Measurements from ENCODE around the gene SLN.
"Not testable (repeated sequence)": the region's sequence is repeated elsewhere in the genome, so short reads cannot be mapped to it uniquely, and the experiment has no call there.

SLN gene

DNA sequence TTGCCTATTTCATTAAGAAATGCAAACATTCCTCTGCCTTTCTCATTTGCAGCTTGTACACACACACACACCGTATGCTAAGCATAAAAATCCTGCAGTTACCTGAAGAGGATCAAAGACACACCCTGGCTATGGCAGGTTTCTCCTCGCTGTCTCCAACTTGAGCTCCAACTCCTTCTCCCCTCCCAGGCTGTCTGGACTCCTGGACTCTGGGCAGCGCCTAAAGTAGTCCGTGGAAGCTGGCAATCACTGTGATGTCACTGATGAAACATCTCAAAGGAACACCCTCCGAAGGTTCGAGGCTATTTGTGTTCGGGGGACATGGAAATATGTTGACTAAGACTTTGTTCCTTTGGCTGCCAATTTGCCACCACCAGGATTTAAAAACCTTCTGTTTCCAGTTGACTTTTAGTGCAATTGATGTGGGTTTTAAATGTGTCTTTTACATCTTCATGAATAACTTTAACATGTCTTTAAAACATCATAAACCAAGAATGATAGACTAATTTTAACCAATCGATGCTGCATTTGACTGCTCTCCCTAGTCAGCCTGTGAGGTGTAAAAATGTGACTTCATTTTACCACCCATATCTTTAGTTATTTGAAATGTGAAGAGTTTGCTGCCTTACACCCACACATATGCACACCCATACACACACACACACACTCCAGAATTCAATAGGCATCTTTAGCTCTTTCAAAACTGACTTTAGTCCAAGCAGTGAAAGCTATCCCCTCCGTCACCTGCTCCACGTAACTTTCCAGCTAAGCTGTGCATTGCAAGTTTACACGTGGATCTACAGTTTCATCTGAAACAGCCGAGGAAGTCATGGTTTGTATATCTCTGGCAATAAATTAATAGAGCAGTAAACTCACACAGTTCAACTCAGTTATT lies at the start of gene SLN:
Gene SLN (minus strand): TSS at position 196 of the 895 bp plus-strand sequence.
- DNase-seq = no peak

DNA sequence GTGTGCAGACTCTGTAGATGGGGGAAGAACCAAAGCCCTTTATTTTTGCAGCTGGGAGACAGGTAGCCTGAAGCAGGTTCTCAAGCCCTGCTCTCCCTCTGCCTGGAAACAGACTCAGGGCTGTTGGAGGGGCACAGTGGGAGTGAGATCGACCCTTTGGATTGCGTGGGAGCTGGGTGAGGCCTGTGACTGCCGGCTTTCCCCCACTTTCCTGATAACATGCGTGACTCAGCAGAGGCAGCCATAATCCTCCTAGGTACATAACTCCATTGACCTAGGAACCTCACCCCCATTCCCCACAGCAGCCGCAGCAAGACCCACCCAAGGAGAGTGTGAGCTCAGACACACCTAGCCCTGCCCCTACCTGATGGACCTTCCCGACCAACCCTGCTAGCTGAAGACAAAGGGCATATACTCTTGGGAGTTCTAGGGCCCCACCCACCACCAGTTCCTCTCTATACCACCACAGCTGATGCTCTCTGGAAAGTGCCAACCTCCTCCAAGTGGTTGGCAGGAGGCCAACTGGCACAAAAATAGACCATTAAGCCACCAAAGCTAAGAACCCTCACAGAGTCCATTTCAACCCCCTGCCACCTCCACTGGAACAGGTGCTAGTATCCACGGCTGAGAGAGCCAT lies 47.0 kb upstream of the SLN start:
- not testable (repeated sequence) for DNase-seq

DNA sequence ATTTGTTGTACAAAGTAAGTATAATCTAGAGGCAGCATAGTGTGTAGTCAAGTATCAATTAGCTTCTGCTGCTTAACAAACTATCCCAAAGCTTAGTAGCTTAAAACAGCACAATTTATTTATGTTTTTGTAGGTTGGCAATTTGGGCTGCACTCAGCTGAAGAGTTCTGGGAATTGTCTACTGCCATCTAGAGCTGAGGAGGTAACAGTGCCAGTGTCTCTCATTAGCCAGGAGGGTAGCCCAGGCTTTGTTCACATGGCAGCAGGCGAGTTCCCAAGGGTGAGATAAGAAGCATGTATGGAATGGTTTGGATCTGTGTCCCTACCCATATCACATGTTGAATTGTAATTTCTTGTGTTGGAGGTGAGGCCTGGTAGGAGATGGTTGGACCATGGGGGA lies 45.8 kb upstream of the SLN start:
- DNase-seq = no peak

DNA sequence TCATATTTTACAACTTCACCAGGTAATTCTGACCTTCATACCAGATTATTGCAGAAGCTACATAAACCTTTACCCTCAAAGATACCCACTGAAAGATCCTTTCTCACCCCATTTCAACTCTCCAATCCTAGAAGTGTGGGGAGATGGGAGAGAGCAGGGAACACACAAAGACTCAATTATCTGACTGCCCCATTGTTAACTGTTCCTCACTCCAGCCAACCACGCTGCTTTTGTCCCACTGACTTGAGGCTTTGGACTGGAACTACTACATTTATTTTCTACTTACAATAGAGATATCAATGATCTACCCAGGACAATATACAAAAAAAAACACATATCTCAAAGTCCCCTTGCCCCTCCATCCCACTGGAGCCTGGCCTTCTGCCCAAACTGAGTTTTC lies 44.7 kb upstream of the SLN start:
- no peak for DNase-seq

DNA sequence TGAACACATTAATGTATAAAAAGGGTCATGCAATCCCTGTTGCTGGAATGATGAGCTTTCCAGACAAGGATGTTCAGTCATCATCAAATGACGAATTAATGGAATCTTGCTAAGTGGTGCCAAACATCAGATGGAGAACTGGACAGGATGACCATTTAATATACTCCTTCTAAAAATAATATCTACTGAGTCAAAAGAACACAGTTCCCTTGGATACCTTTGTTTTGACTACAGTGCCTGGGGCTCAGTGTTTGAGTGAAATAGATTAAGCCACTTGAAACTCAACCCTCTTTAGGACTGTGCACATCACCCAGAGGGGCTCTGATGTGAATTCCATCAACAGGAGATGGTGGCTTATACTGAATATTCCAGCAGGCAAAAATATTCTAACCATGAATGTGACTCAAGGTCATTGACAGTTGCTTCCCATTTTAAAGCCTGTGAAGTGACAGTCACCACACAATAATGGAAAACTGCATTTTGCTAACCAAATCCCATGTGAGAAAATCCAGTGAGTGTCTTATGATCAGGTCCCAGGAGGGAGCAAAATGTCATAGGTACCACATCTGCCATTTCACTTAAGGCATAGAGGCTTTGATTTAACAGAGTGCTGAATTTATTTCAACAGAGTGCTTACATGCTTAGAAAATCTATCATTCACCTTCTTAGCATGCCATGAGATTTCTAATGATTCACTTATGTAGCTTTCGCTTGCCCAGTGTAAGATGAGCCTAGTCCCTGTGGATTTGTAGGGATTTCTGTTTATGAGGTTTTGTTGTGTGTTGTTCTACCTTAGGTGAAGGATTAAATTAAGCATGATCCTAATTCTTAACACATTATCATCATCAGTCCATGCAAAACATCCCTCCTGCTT lies 41.3 kb upstream of the SLN start:
- DNase-seq = no peak

DNA sequence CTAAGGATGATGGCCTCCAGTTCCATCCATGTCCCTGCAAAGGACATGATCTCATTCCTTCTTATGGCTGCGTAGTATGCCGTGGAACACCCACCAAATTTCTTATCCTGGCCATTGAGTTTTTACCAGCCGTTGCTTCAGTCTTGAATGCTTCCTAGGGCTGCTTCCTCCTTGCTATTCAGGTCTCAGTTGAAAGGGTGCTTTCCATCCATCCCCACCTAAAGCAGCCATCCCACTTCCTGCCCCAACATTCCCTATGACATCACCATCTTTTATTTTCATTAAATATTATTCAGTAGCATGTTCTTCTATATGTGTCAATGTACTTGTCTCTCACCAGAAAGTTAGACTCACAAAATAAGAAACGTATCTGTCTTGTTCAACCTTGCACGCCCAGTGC lies 40.7 kb upstream of the SLN start:
- DNase-seq = no peak

DNA sequence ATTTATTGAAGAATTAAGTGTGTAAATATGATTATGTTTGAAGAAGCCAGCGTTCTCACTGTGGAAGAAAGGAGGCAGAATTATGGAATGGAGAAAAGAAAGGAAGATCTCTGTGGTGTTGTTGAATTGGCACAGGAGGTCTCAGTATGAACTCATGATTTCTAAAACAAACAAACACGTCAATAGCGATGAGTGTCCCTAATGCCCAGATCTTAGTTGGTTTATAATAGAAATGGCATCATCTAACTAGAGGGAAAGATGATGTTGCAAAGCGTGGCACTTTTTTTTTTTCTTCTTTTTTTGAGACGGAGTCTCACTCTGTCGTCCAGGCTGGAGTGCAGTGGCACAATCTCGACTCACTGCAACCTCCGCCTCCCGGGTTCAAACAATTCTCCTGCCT lies 39.2 kb upstream of the SLN start:
- no peak for DNase-seq

DNA sequence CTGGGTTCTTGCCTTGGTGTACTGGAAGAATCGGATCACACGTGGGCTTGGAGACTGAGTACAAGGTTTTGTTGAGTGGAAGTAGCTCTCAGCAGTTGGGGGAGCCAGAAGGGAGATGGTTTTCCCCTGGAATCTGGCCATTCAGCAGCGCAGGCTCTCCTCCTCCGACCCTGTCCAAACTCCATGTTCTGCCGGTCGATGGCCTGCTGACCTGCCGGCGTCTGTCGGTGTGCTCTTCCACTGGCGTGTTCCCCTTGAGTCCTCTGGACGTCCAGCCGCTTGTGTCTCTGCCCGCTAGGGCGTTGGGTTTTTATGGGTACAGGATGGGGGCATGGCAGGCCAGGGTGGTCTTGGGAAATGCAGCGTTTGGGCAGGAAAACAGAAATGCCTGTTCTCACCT lies 38.5 kb upstream of the SLN start:
- DNase-seq = no peak

DNA sequence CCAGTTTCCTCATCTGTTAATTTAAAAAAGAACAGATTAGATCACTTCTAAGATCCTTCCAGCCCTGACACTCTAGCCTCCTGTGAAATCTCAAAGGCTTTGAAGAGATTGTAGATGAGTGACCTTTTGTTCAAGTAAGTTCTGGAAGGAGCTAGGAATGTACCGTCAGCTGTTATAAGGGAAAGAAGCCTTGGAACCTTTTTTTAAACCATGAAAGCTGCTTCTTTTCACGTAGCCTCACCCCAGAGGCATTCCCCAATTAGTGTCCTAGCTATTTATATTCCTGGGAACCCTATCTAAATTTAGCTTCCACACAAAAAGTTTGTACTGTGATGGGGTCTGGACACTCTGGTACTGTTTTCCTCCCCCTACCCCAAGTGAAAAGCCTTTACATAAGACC lies 35.8 kb upstream of the SLN start:
- DNase-seq = no peak

DNA sequence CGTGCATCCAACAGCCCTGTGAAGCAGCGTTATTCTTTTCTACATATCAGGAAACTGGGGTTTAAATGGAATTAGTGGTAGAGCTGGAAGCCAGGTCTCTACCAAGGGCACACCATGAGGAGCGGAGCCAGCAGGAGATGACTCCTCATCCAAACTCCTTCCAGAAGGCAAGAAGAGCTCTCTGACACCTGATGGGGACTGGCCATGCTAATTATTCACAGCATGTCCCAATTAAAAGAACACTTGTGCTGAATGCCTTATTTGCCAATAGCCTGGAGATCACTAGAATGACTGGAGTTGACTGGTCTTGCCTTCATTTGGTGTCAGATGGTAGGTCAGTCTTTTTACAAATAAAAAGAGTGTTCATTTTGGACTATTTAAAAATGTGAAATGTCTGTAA lies 32.9 kb upstream of the SLN start:
- no peak for DNase-seq

DNA sequence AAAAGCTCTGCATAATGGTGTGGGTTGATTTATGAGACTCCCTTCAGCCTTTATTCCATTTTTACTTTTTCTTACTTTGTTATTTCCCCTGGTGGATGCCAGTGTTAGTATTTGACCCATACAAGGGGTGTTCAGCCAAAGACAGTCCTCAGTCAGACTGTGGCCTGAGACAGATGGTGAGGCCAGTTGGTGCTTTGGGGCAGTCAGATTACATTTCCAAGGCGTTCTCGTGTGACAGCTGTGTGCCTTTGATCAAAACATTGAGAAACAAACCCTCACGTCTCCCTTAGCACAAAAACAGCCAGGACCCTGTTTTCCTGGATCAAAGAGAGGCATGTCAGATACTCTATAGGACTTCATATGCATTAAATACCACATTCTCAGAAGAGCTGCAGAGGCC lies 31.3 kb upstream of the SLN start:
- DNase-seq = no peak

DNA sequence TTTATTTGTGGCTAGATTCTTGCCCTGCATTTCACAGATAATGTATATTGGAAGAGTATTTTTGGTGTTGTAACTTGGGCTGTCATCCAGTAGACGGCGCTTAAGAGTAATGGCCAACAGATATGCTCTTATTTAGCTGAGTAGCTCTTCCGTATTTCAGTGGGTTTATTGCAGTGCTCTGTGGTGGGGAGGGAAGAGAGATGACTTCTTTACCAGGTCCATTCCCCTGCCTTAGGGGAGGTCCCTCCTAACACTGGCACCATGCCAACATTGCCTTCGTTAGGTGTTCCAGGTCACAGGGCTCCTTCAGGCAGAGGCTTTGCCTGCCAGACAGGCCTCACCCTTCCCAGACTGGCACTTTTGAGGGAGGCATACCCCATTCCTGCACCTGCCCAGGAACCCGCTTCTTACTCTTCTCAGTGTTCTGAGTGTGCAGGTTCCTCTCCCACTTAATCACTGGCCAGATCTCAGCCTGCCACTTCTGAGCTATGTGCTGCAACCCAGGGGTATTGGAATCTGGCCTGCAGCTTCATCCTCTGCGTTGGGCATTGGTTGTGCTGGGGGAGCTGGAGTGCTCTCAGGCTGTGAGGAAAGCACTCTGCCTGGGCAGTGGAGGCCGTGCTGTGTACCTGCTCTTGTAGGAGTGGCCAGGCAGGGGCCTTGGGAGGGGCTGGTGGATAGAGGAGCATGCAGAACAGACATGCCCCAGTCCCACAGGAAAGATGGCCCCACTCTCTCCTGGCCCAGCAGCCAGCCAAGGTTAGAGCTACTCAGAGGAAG lies 29.4 kb upstream of the SLN start:
- peak; percentile 17 for DNase-seq

DNA sequence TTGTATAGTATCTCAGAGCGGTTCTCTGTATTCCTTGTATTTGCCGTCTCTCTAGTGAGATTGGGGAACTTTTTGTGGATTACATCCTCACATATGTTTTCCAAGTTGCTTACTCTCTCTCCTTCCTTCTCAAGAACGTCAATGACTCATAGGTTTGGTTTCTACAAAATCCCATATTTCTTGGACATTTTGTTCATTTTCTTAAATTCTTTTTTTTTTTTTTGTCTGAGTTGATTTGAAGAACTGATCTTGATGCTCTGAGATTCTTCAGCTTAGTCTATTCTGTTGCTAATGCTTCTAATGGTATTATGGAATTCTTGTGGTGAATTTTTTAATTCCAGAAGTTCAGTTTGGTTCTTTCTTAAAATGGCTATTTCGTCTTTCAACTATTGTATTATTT lies 28.4 kb upstream of the SLN start:
- DNase-seq = no peak

DNA sequence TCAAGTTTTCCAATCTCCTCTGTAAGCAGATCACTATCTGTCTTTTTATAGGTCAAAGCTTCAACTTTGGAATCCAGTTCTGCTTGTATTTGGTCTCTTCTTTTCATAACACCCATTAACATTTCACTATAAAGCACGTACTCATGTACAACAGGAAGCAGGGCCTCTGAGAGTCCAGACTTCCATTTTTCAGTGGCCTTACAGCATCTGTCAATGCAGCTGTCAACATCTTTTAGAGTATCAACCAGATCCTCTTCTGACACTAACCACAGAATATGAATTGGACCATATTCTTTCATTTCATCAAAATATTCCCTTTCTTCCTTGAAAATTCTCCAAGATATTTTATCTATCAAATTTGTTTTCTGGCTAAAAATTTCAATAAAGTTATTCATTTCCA lies 24.7 kb upstream of the SLN start:
- no peak for DNase-seq

DNA sequence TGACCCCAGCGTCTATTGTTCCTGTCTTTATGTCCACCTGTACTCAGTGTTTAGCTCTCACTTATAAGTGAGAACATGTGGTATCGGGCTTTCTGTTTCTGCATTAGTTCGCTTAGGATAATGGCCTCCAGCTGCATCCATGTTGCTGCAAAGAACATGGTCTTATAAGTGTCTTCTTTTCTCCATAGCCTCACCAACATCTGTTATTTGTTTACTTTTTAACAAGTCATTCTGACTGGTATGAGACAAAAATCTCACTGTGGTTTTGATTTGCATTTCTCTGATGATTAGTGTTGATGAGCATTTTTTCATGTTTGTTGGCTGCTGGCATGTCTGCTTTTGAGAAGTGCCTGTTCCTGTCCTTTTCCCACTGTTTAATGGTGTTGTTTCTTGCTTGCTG lies 21.7 kb upstream of the SLN start:
- no peak for DNase-seq

DNA sequence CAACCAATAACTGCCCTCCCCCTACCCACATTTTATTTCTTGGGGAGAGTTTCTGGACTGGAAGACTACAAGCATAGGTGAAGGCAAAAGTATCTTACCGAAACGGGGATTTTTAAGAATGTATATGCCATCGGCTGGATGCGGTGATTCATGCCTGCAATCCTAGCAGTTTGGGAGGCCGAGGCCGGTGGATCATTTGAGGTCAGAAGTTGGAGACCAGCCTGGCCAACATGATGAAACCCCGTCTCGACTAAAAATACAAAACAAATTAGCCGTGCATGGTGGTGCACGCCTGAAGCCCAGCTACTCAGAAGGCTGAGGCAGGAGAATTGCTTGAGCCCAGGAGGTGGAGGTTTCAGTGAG lies 20.8 kb upstream of the SLN start:
- DNase-seq = no peak

DNA sequence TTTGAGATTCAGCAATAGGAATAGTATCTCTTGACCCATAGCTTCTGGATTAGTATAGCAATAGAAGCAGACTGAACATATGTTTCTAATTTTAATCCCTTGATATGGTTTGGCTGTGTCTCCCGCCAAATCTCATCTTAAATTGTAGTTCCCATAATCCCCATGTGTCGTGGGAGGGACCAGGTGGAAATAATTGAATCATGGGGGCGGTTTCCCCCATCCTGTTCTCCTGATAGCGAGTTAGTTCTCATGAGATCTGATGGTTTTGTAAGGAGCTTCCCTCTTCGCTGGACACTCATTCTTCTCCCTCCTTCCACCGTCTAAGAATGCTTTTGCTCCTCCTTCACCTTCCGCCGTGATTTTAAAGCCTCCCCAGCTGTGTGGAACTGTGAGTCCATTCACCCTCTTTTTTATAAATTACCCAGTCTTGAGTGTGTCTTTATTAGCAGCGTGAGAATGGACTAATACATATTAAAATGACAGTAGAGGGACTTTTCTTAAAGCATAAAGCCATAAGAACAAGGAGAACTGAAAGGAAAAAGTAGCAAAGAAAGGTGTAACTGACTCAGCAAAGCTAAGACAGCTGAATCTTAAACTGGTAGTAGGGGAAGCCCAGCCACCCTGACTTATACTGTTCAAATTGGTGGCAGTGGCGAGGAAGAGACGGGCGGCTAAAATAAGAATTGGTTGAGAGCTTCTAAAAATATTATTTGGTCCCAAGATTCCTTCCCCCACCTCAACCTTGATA lies 20.3 kb upstream of the SLN start:
- DNase-seq = no peak

DNA sequence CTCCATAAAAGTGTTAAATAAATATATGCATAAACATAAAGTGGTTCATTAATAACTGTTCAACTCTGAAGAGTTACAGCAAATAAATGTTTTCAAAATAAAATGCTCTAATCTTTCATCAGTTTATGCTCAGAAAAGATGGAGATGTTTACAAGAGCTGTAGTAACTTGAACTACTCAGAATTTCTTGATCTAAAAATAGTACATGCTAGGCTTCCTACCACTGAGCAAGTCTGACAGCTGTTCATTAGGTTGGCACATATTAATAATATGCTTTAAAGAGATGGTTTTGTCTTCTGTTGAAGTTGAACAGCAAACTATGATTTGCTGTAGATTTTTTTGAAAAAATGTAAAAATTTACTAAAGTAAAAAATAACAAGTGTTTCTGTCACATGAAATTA lies 10.8 kb upstream of the SLN start:
- no peak for DNase-seq

DNA sequence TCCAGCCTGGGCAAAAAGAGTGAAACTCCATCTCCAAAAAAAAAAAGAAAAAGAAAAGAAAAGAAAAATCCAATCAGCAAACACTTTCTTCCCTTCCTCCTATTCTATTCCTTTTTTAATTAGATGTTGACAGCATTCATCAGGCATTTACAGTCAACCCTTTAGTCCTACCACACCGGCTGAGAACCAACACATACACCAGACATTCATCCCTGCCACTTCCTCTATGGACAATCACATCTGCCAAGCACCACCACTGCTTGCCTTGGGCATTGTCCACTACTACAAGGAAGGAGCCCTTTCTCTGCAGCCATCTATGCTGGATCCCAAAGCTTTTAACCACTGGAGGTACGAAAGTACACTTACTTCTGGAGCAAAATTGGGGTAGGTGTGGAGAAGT lies 9.4 kb upstream of the SLN start:
- DNase-seq = no peak

DNA sequence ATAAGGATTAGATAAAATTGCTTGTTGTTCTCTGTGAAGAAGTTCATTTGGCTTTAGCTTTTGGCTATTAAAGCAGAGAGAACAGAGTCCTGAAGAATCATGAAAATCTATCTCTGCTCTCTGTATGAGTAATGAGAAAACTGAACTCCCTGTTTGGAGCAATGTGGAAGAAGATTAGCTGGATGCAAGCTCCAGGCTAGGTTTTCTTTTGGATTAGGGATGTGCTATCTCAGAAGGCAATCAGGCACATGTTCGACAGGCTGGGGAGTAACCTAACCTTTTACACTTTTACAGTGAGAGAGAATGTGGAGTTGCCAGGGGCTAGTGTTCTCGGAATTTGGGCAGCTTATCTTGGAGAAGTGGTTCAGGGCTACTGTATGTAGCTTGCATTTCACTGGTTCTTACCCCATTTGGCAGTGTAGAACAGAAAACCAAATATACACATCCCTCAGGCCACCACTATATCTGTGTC lies 8.5 kb upstream of the SLN start:
- no peak for DNase-seq

DNA sequence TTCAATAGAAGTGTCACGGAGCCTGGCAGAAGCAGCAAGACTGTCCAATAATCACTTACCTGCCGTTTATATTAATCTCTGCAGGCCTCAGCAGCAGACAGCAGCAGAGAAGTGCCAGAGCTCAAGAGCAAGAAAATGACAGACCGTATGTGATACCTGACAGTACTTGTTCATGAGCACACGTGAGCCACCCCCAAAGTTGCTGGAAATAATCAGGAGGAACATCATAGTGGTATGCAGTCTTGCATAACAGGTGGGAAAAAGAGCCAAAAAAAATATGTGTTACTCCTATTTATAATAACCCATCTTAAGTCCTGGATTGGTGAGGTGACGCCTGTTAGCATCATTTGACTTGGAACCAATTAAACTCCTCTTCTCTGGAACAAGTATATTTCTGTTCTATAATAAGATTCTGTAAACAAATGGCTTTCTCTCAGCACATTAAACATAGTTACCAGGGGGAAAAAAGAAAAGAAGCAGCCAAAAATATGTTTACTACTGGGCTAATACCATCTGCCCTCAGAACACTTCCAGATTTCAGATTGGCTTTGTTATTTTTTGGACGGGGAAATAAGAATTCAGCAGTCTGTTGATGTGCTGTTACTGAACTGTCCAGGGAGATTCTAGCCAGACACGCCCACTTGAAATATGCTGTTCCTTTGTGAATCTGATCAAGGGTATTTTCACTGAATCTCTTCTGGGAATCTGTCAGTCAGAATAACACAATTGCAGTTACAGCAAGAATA lies 7.9 kb upstream of the SLN start:
- no peak for DNase-seq

All from CD4-positive, alpha-beta T cell treated with Interleukin-17A for 1 hour (primary cell).